GM18498 (cell line): Measurements from ENCODE around the gene SH2D2A.
"Not testable (repeated sequence)": the region's sequence is repeated elsewhere in the genome, so short reads cannot be mapped to it uniquely, and the experiment has no call there.

Experiments used
- ATAC-seq: cut with Tn5 transposase; IDR thresholded peaks from one replicate; pipeline ENCODE4 v1.9.1; 2021; ENCODE audit warnings: mild to moderate bottlenecking, moderate library complexity; ENCODE audit not compliant: unreplicated experiment

Gene SH2D2A

DNA sequence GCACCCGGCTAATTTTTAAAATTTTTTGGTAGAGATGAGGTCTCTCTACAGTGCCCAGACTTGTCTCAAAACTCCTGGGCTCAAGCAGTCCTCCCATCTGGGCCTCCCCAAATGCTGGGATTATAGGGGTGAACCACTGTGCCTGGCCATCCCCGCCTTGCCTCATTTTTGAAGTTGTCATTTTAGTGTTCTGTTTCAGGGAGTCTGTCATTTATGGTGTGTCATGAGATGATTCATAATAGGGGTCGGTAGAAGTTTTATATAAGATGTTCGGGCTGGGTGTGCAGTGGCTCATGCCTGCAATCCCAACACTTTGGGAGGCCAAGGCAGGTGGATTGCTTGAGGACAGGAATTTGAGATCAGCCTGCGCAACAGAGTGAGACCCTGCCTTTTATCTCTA, 40.8 kb downstream of the SH2D2A start:
- ATAC-seq, result no peak

DNA sequence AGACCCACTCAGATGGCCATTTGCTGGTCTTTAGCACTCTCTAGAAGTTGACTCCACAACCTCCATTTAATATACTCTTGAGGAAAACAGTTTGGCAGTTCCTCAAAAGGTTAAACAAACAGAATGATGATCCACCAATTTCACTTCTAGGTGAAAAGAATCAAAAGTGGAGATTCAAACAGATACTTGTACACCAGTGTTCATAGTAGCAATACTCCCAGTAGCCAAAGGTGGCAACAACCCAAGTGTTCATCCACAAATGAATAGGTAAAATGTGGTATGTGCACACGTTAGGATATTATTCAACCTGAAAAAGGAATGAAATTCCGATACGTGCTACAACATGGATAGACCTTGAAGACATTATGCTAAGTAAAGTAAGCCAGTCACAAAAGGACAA, 43.0 kb downstream of the SH2D2A start:
- ATAC-seq, result no peak

DNA sequence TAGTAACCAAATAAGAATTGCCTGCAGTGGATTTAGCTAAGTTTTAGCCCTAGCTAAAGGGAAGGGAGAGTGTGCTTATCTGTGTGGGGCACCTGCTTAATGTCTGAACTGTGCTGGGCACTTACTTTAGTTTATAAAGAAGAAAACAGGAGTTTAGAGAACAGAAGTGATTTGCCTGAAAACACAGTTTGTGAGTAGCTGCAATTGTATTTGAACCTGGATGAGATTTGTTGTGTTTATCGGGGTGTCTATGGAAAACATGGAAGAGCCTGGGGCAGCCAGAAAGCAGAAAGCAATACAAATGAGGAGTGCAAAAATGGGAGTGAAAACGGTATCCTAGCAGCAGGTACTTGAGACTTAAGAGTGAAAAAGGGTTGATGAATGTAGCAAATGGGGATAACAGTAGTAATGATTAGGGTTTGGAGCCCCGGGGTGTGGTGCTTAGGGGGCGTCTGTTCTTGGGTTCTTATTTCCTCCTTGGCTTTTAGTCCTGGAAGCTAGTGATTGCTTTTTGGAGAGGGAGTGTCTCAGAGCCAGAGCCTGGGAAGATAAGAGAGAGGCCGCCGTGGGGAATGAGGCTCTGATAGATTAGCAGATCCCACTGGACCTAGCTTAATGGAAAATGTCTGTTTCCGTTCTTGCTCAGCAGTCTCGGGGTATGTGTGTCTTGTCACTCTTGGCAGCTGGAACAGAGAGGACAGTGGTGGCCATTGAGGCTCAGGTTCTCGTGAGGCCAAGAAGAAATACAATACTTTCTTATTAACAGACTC, 43.7 kb downstream of the SH2D2A start:
- no peak for ATAC-seq

DNA sequence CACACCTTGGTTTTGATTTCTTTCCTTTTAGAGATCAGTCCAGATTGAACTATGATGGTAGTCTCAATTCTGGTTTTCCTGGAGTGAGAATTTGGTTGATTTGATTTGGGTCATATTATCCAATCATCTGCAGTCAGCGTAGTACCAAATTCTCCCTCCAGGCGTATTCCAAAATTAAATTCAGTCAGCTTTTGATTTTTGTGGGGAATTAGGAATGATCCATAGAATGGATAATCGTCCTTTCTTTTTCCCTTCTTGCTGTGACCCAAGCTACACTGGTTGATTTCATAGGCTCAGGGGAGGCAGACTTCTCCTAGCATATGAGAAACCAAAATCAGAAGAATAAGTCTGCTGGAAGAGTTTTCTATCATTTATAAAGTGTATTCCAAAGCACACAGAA, 44.4 kb downstream of the SH2D2A start:
- no peak for ATAC-seq

DNA sequence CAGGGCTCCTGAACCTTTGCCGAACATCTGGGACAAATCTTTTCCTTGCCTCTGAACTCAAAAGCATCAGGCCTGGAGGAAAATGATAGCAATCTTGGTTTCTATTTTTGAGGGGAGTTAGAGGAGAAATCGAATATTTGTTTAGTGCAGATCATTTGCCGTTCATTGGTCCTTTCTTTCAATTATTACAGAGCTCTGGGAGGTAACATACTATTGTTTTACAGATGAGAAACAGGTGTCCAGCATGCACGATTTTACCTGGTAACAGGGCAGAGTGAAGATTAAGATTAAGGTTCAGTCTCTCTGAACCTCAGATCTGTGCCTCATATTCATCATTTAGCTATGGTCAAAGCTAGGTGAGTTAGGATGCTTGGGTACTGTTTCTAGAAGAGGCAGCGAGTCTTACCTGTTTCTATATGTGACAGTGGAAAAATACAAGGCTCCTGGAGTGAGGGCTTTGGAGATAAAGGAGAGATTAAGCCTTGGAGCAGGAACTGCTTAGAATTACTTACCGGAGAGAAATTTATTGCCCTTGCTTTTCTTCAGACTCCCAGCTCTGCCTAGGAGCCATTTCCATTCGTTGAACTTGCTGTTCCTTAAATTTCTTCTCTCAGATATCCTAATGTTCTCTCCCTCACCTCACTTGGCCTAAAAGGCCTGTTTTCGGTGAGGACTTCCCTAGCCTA, 47.9 kb downstream of the SH2D2A start:
- no peak for ATAC-seq

DNA sequence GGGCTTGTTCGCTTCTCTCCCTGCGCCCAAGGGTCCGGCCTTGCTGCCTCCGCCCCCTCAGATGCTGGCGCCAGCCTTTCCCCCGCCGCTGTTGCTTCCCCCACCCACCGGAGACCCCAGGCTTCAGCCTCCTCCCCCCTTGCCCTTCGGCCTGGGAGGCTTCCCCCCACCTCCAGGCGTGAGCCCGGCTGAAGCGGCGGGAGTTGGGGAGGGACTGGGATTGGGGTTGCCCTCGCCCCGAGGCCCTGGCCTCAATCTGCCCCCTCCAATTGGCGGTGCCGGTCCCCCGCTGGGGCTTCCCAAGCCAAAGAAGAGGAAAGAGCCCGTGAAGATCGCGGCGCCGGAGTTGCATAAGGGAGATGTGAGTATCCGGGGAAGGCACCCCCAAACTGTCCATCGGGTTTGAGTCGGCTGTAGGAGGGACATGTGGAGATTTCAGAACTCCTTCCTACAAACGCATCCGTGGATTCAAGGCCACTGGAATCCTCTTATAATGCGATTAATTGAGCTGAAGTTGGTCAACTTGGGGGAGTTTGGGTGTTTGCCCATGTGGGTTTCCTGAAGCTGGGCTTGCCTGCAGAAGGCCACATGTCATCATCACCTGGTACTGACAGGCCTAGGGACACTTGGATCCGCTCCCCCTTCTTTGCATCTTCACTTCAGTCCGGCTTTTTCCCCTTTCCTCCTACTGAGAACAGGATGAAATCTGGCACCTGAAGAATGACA, 48.6 kb downstream of the SH2D2A start:
- ATAC-seq, result peak; percentile 17

DNA sequence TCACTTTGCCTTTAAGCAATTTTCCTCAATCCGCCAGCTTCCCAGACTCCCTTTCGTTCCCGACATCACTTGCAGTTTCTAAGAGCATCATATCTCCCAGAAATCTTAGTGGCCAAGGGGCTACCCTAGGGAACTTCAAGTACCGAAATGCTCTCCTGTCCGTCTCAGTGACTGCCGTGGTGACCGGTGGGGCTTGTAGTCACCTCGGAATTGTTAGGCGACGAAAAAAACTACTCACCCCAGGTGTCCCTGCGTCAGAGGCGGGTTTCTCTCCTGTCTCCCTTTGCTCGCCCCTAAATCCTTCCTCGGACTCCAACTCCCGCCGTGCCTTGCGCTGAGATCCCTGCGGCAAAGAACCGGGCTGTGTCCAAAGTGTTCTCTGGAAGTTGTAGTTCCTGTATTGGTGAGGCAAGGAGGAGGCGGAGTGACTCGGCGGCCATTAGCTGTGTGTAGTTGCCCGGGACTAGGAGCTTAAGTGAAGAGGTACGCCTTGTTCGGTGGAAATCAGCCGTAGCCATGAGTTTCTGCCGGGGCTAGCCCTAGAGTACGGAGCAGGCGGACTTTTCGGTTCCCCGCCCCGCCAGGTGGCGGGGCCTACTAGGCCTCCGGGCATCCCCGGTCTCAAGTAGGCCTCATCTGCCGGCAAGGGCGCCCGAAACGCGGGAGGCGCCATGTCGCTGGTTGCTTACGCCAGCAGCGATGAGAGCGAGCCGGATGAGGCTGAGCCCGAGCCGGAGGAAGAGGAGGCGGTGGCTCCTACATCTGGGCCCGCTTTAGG, 49.4 kb downstream of the SH2D2A start, which contains the start of gene PRCC:
Gene PRCC, plus strand, starts transcription at position 435 of the 778 bp plus-strand sequence. Its CDS starts 237 bp downstream, at position 672.
- peak; percentile 93 for ATAC-seq

DNA sequence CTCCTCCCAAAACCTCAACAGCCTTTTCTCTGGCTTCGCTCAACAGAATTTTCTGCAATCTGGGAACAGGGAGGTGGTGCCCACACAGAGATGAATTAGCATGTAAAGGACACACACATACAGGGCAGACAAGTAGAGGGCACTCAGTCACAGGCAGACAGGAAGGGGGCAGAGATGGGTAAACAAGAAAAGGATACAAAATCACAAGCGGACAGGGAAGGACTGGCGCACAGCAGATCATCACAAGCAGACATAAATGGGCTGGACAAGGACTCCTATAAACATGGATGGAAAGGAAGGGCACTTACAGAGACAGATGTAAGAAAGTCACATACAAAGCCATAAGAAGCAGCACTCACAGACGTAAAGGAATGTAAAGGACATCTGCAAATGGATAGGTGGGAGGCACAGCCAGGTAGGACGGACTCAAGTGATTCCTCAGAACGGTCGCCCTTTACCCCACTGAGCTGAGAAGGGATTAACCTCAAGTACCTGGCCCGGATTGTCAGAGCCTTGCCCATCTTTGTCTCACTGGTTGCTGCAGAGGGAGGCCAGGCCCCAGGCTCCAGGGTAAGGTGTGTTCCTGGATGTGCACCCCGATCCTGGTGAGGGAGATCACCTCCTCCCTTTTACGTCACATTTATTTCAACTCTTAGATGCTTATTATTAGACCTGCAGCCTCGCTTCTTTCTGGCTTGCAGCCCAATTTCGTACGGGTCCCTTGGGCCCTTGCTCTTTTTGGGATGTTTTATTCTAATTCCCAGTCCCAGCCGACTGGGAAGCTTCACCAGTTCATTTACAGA, 50.1 kb downstream of the SH2D2A start:
- ATAC-seq, result peak; percentile 12

DNA sequence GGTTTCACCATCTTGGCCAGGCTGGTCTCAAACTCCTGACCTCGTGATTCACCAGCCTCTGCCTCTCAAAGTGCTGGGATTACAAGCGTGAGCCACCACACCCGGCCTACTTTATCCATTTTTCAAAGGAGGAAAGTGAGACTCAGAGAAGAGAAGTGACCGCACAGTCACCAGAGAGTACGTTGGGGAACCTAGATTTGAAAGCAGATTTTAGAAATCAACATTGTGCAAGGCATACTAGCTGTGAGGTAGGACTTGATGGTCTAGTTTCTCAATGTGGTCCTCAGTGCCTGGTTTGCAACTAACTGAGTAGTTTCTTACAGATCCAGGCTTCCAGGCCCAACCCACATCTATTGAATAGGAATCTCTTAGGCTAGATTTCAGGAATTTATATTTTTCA, 51.0 kb downstream of the SH2D2A start:
- no peak for ATAC-seq

DNA sequence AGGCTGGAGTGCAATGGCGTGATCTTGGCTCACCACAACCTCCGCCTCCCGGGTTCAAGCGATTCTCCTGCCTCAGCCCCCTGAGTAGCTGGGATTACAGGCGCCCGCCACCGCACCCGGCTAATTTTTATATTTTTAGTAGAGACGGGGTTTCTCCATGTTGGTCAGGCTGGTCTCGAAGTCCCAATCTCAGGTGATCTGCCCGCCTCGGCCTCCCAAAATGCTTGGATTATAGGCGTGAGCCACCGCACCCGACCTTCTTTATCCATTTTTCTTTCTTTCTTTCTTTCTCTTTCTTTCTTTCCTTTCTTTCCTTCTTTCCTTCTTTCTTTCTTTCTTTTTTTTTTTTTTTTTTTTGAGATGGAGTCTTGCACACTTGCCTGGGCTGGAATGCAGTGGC, 51.5 kb downstream of the SH2D2A start:
- not testable (repeated sequence) for ATAC-seq

DNA sequence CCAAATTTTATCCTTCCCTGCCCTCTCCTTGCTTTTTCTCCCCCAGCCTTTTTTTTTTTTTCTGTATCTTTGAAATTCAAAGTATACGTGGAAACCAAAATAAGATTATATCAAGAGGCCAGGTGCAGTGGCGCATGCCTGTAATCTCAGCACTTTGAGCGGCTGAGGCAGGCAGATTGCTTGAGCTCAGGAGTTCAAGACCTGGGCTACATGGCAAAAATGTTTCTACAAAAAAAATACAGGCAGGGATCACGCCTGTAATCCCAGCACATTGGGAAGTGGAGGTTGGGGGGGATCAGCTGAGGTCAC, 55.9 kb downstream of the SH2D2A start:
- ATAC-seq, result no peak

DNA sequence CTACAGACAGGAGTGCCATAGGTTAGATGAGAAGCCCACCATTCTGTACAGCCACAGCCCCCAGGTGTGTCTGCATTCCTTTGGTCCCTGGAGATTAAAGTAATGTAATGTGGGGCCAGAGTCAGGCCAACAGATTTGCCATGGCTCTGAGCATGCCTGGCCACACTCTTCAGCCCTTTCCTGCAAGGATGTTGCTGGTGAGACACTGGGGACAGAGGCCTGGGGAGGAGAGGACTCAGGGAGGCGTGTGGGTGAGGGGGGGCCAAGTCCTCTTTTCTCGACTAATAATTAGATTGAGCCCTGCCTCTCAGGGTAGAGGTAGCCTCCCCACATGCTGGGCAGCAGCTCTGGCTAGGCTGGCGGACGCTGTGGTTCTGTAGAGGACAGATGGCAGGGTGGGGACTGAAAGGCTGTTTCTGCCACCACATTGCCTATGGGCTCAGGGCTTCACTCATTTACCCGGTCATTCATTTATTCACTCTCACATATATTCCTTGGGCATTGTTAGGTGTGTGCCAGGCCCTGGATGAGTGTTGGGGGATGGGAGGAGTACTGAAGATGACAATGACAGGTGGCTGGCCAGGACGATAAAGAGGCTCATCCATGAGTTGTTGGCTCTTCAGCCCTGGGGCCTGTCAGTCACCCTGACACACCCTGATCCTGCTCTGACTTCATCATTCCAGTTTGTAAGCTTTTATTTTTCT, 56.4 kb downstream of the SH2D2A start:
- ATAC-seq, result no peak

DNA sequence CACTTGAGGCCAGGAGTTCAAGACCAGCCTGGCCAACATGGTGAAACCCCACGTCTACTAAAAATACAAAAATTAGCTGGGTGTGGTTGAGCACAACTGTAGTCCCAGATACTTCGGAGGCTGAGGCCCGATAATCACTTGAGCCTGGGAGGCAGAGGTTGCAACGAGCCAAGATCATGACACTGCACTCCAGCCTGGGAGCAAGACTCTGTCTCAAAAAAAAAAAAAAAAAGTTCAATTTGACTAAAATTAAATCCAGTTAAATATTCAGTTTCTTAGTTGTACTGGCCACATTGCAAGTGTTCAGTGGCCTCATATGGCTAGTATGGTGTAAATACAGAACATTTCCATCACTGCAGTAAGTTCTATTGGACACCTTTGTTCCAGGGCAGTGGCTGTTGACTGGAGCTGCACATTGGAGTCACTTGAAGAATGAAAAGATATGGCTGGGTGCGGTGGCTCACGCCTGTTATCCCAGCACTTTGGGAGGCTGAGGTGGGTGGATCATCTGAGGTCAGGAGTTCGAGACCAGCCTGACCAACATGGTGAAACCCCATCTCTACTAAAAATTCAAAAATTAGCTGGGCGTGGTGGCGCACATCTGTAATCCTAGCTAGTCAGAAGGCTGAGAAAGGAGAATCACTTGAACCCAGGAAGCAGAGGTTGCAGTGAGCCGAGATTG, 58.9 kb downstream of the SH2D2A start:
- not testable (repeated sequence) for ATAC-seq

DNA sequence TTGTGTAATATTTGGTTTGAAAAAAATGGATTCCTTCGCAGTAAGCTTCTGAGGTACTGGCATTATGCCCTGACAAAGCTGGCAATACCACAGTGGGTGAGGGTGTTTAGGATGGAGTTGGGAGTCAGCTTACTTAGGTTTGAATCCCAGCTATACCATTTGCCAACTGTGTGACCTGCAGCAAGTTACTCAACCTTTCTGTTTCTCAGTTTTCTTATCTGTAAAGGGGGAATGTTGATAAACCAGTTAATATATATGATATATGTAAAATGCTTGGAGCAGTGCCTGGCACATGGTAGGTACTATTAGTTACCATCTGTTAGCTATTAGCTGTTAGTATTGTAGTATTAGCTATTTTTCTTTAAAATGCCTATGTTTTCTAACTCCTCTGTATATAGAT, 60.3 kb downstream of the SH2D2A start:
- ATAC-seq, result no peak
